Measurements from ENCODE around the gene SPTBN2.

GRCh38 chr11:66708701-66709100, 20.3 kb downstream of the SPTBN2 start:
- no peak for TF ChIP-seq SUZ12 (IDR thresholded peaks at IDR 0.05)
- no peak for TF ChIP-seq SP1 (IDR thresholded peaks at IDR 0.05)
- no peak for TF ChIP-seq ARNT (IDR thresholded peaks at IDR 0.05)
- TF ChIP-seq ZNF384 (IDR thresholded peaks at IDR 0.05): no peak
